ENCODE measurements around the gene AMPD3. TPM values are rescaled to one million over a fixed set of nuclear protein-coding genes. Genes with fewer than 3 reads are reported as not detected.

AMPD3 gene
- total RNA-seq, 1 donor from 2014 or later: 12.9 TPM

GRCh38 chr11:10540546-10540914 is 85.5 kb downstream of the AMPD3 start:
- Mint-ChIP-seq H3K4me1 (ENCODE audit: low read depth) (peaks cover 10% of the 10 kb centered on the region), H3K27me3 (peaks cover 3% of the 10 kb centered on the region), H3K27ac (peak overlapping the region; percentile 96), H3K4me3 (ENCODE audit: low read depth) (peak overlapping the region; percentile 91), H3K36me3 (ENCODE audit: insufficient read depth) (no peaks in the 10 kb centered on the region), H3K9me3 (ENCODE audit: low read depth) (no peaks in the 10 kb centered on the region)
- TF ChIP-seq CTCF (IDR thresholded peaks at IDR 0.05; ENCODE audit: unreplicated experiment): no peak
- DNase-seq (ENCODE audit: low spot score, unreplicated experiment): peak; percentile 51

GRCh38 chr11:10540915-10541560 is 86.0 kb downstream of the AMPD3 start, which contains the start of gene RNF141:
RNF141 (minus strand) TSS chr11:10541187; CDS start chr11:10534158, 7,029 bp downstream.
- H3K27ac Mint-ChIP-seq: peak within 1 kb of the TSS; percentile 96
- no peaks in the 10 kb centered on the region for H3K9me3 Mint-ChIP-seq (ENCODE audit: low read depth)
- TF ChIP-seq CTCF (IDR thresholded peaks at IDR 0.05; ENCODE audit: unreplicated experiment): peak; percentile 83
- H3K4me1 Mint-ChIP-seq (ENCODE audit: low read depth): peaks cover 10% of the 10 kb centered on the region
- DNase-seq (ENCODE audit: low spot score, unreplicated experiment): peak; percentile 98
- peak within 1 kb of the TSS; percentile 91 for H3K4me3 Mint-ChIP-seq (ENCODE audit: low read depth)
- no peaks in the 10 kb centered on the region for H3K36me3 Mint-ChIP-seq (ENCODE audit: insufficient read depth)
- H3K27me3 Mint-ChIP-seq: peaks cover 3% of the 10 kb centered on the region

- no peak for DNase-seq (ENCODE audit: low spot score, unreplicated experiment)
- no peaks in the 10 kb centered on the region for H3K36me3 Mint-ChIP-seq (ENCODE audit: insufficient read depth)
- H3K27me3 Mint-ChIP-seq: peaks cover 3% of the 10 kb centered on the region
Observed at GRCh38 chr11:10541561-10541930, 86.5 kb downstream of the AMPD3 start.

GRCh38 chr11:10542776-10543175 is 87.7 kb downstream of the AMPD3 start:
- no peak overlapping the region for H3K27ac Mint-ChIP-seq
- no peak for TF ChIP-seq CTCF (IDR thresholded peaks at IDR 0.05; ENCODE audit: unreplicated experiment)
- H3K36me3 Mint-ChIP-seq (ENCODE audit: insufficient read depth): no peaks in the 10 kb centered on the region
- peaks cover 3% of the 10 kb centered on the region for H3K27me3 Mint-ChIP-seq
- no peak for DNase-seq (ENCODE audit: low spot score, unreplicated experiment)
- peaks cover 10% of the 10 kb centered on the region for H3K4me1 Mint-ChIP-seq (ENCODE audit: low read depth)
- H3K4me3 Mint-ChIP-seq (ENCODE audit: low read depth): no peak overlapping the region
- no peaks in the 10 kb centered on the region for H3K9me3 Mint-ChIP-seq (ENCODE audit: low read depth)

More at GRCh38 chr11:10541561-10541930, 86.5 kb downstream of the AMPD3 start:
- H3K9me3 Mint-ChIP-seq (ENCODE audit: low read depth): no peaks in the 10 kb centered on the region
- peak overlapping the region; percentile 91 for H3K4me3 Mint-ChIP-seq (ENCODE audit: low read depth)
- H3K27ac Mint-ChIP-seq: peak overlapping the region; percentile 92
- H3K4me1 Mint-ChIP-seq (ENCODE audit: low read depth): peaks cover 10% of the 10 kb centered on the region
- no peak for TF ChIP-seq CTCF (IDR thresholded peaks at IDR 0.05; ENCODE audit: unreplicated experiment)

- Mint-ChIP-seq H3K4me3 (ENCODE audit: low read depth) (no peak overlapping the region), H3K27ac (no peak overlapping the region), H3K27me3 (peaks cover 6% of the 10 kb centered on the region), H3K9me3 (ENCODE audit: low read depth) (no peaks in the 10 kb centered on the region), H3K36me3 (ENCODE audit: insufficient read depth) (no peaks in the 10 kb centered on the region), H3K4me1 (ENCODE audit: low read depth) (peaks cover 10% of the 10 kb centered on the region)
- TF ChIP-seq CTCF (IDR thresholded peaks at IDR 0.05; ENCODE audit: unreplicated experiment): no peak
- DNase-seq (ENCODE audit: low spot score, unreplicated experiment): no peak
Observed at GRCh38 chr11:10543782-10544181, 88.7 kb downstream of the AMPD3 start.

Data from progenitor cell of endocrine pancreas (in vitro differentiated cells).